ENCODE data around the gene MIDN. TPM values are rescaled to one million over a fixed set of nuclear protein-coding genes. Genes with fewer than 3 reads are reported as not detected.

The MIDN gene
- total and polyA plus RNA-seq, 2 experiments from 2014 or later = 4.0 to 9.4 TPM

GRCh38 chr19:1230783-1231489 lies 17.4 kb upstream of the MIDN start:
- in situ Hi-C loops (cut with MboI) = no loop called here
- Histone ChIP-seq H3K27me3 (replicated peaks; ENCODE audit: insufficient read depth) (no peaks in the 10 kb centered on the region), H3K9ac (no peak overlapping the region), H4K20me1 (ENCODE audit: insufficient read depth) (no peaks in the 10 kb centered on the region), H3K36me3 (ENCODE audit: low read depth) (0 out of 2 replicates have a peak, but pooled peaks cover 3% of the 10 kb centered on the region), H3K4me2 (ENCODE audit: unreplicated experiment) (no peak overlapping the region), H3K79me2 (ENCODE audit: insufficient read depth) (no peaks in the 10 kb centered on the region), H3K9me3 (ENCODE audit: low read depth) (no peaks in the 10 kb centered on the region), H3K4me1 (ENCODE audit: insufficient read depth) (0 out of 2 replicates have a peak, but pooled peaks cover under 1% of the 10 kb centered on the region), H3F3A (ENCODE audit: insufficient read depth) (0 out of 2 replicates have a peak, but pooled peaks cover 5% of the 10 kb centered on the region), H2AFZ (no peak overlapping the region), H3K4me3 (no peak overlapping the region), H3K27ac (no peak overlapping the region), H3K9me2 (ENCODE audit: insufficient read depth) (no peaks in the 10 kb centered on the region)
- no peak for TF ChIP-seq EZH2phosphoT487 (IDR thresholded peaks at IDR 0.05; ENCODE audit: insufficient read depth, low read depth)
- no peak for DNase-seq
- WGBS, 2 experiments (ENCODE audit: low coverage in 1 of 2, low lambda C conversion rate in 2 of 2, missing lambda C conversion rate in 2 of 2) = 84 to 87% methylated on average over 20 to 37 of the region's 38 CpGs

- Histone ChIP-seq H3K27ac (no peak overlapping the region), H3K9ac (no peak overlapping the region), H2AFZ (no peak overlapping the region), H3K4me2 (ENCODE audit: unreplicated experiment) (no peak overlapping the region), H3K27me3 (replicated peaks; ENCODE audit: insufficient read depth) (no peaks in the 10 kb centered on the region), H3K9me2 (ENCODE audit: insufficient read depth) (no peaks in the 10 kb centered on the region), H3K79me2 (ENCODE audit: insufficient read depth) (no peaks in the 10 kb centered on the region), H3F3A (ENCODE audit: insufficient read depth) (0 out of 2 replicates have a peak, but pooled peaks cover 5% of the 10 kb centered on the region), H3K4me3 (no peak overlapping the region), H3K36me3 (ENCODE audit: low read depth) (0 out of 2 replicates have a peak, but pooled peaks cover 3% of the 10 kb centered on the region), H3K9me3 (ENCODE audit: low read depth) (no peaks in the 10 kb centered on the region), H3K4me1 (ENCODE audit: insufficient read depth) (0 out of 2 replicates have a peak, but pooled peaks cover 5% of the 10 kb centered on the region), H4K20me1 (ENCODE audit: insufficient read depth) (no peaks in the 10 kb centered on the region)
- no peak for DNase-seq
- TF ChIP-seq EZH2phosphoT487 (IDR thresholded peaks at IDR 0.05; ENCODE audit: insufficient read depth, low read depth) (no peak), EZH2 (IDR thresholded peaks at IDR 0.05; ENCODE audit: insufficient read depth, poor library complexity, severe bottlenecking) (no peak)
- WGBS, 2 experiments (ENCODE audit: low coverage in 1 of 2, low lambda C conversion rate in 2 of 2, missing lambda C conversion rate in 2 of 2) = 85 to 88% methylated on average over 12 to 15 of the region's 15 CpGs
- in situ Hi-C loops (cut with MboI) = no loop called here
These were observed 16.4 kb upstream of the MIDN start for GRCh38 chr19:1231729-1232637.

GRCh38 chr19:1232652-1233072 lies 15.7 kb upstream of the MIDN start:
- 62% methylated on average over 13 to 14 of the region's 15 CpGs for WGBS, 2 experiments (ENCODE audit: low coverage in 1 of 2, low lambda C conversion rate in 2 of 2, missing lambda C conversion rate in 2 of 2)
- H3K27me3 ChIP-seq (replicated peaks; ENCODE audit: insufficient read depth) = no peaks in the 10 kb centered on the region
- no peaks in the 10 kb centered on the region for H4K20me1 ChIP-seq (ENCODE audit: insufficient read depth)
- no peak overlapping the region for H3K4me3 ChIP-seq
- 0 out of 2 replicates have a peak, but pooled peaks cover 5% of the 10 kb centered on the region for H3K4me1 ChIP-seq (ENCODE audit: insufficient read depth)
- H3K4me2 ChIP-seq (ENCODE audit: unreplicated experiment) = no peak overlapping the region
- 0 out of 2 replicates have a peak, but pooled peaks cover 3% of the 10 kb centered on the region for H3K36me3 ChIP-seq (ENCODE audit: low read depth)
- no peak overlapping the region for H3K27ac ChIP-seq
- H3K9me2 ChIP-seq (ENCODE audit: insufficient read depth) = no peaks in the 10 kb centered on the region
- 0 out of 2 replicates have a peak, but pooled peaks cover 5% of the 10 kb centered on the region for H3F3A ChIP-seq (ENCODE audit: insufficient read depth)
- no peak for TF ChIP-seq EZH2 (IDR thresholded peaks at IDR 0.05; ENCODE audit: insufficient read depth, poor library complexity, severe bottlenecking)
- TF ChIP-seq EZH2phosphoT487 (IDR thresholded peaks at IDR 0.05; ENCODE audit: insufficient read depth, low read depth) = no peak
- no peak overlapping the region for H3K9ac ChIP-seq
- no peaks in the 10 kb centered on the region for H3K79me2 ChIP-seq (ENCODE audit: insufficient read depth)
- peak; percentile 40 for DNase-seq
- no peak overlapping the region for H2AFZ ChIP-seq
- in situ Hi-C loops (cut with MboI) = no loop called here
- no peaks in the 10 kb centered on the region for H3K9me3 ChIP-seq (ENCODE audit: low read depth)

- in situ Hi-C loops (cut with MboI) = no loop called here
- Histone ChIP-seq H3K9me3 (ENCODE audit: low read depth) (no peaks in the 10 kb centered on the region), H3K36me3 (ENCODE audit: low read depth) (0 out of 2 replicates have a peak, but pooled peaks cover under 1% of the 10 kb centered on the region), H3K9me2 (ENCODE audit: insufficient read depth) (no peaks in the 10 kb centered on the region), H3F3A (ENCODE audit: insufficient read depth) (0 out of 2 replicates have a peak, but pooled peaks cover 5% of the 10 kb centered on the region), H4K20me1 (ENCODE audit: insufficient read depth) (no peaks in the 10 kb centered on the region), H2AFZ (no peak overlapping the region), H3K4me3 (no peak overlapping the region), H3K27ac (no peak overlapping the region), H3K79me2 (ENCODE audit: insufficient read depth) (no peaks in the 10 kb centered on the region), H3K4me2 (ENCODE audit: unreplicated experiment) (no peak overlapping the region), H3K9ac (no peak overlapping the region), H3K27me3 (replicated peaks; ENCODE audit: insufficient read depth) (no peaks in the 10 kb centered on the region), H3K4me1 (ENCODE audit: insufficient read depth) (0 out of 2 replicates have a peak, but pooled peaks cover 5% of the 10 kb centered on the region)
- WGBS, 2 experiments (ENCODE audit: low coverage in 1 of 2, low lambda C conversion rate in 2 of 2, missing lambda C conversion rate in 2 of 2) = 90 to 92% methylated on average over 15 to 24 of the region's 24 CpGs
- no peak for DNase-seq
- no peak for TF ChIP-seq EZH2phosphoT487 (IDR thresholded peaks at IDR 0.05; ENCODE audit: insufficient read depth, low read depth)
- no peak for TF ChIP-seq EZH2 (IDR thresholded peaks at IDR 0.05; ENCODE audit: insufficient read depth, poor library complexity, severe bottlenecking)
These were observed 15.2 kb upstream of the MIDN start for GRCh38 chr19:1233115-1233667.

Data from GM23248 (cell line).